NB4 (cell line): ENCODE data around the gene SOX15.

Experiments
- DNase-seq: peaks from one replicate; pipeline ENCODE4 v3.0.0; 2010; ENCODE audit warnings: low read depth
- H3K4me3 ChIP-seq: one replicate; pipeline ENCODE4 v1.5.1; 2011; ENCODE audit warnings: mild to moderate bottlenecking, low read depth, low read length, moderate library complexity
- CTCF ChIP-seq: IDR thresholded peaks from one replicate; pipeline ENCODE4 v1.5.1; 2012; ENCODE audit warnings: low read depth, low read length
- MYC ChIP-seq: IDR thresholded peaks from 2 replicates; pipeline ENCODE4 v1.6.1; 2011; ENCODE audit warnings: low read depth, low read length
- POLR2A ChIP-seq: IDR thresholded peaks from 2 replicates; pipeline ENCODE4 v1.6.1; 2011; ENCODE audit warnings: mild to moderate bottlenecking; ENCODE audit not compliant: insufficient read length; ENCODE audit errors: extremely low read depth
- TF ChIP-seq, protein P1 (sequence below): IDR thresholded peaks from 2 replicates; pipeline ENCODE4 v1.6.1; 2011; ENCODE audit warnings: low read depth, low read length

The SOX15 gene

GRCh38 chr17:7576432-7576937 lies 13.4 kb downstream of the SOX15 start:
- TF ChIP-seq MYC (no peak), POLR2A (no peak), CTCF (no peak)
- TF ChIP-seq, protein P1, sequence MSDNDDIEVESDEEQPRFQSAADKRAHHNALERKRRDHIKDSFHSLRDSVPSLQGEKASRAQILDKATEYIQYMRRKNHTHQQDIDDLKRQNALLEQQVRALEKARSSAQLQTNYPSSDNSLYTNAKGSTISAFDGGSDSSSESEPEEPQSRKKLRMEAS: no peak
- H3K4me3 ChIP-seq: peak overlapping the region; percentile 99
- DNase-seq: no peak

DNA sequence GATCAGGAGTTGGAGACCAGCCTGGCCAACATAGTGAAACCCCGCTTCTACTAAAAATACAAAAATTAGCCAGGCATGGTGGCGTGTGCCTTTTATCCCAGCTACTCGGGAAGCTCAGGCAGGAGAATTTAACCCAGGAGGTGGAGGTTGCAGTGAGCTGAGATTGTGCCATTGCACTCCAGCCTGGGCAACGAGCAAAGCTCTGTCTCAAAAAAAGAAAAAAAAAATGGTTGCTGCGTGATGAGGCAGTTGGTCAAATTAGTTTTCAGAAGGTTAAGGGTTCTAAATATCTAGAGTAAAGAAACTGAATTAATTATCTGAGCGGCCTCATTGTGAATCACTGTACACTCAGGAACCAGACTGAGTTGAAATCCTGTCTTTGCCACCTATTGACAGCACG lies 13.9 kb downstream of the SOX15 start:
- no peak for DNase-seq
- H3K4me3 ChIP-seq: peak overlapping the region; percentile 99
- TF ChIP-seq POLR2A (no peak), CTCF (no peak), MYC (no peak)
- TF ChIP-seq, protein P1: no peak

DNA sequence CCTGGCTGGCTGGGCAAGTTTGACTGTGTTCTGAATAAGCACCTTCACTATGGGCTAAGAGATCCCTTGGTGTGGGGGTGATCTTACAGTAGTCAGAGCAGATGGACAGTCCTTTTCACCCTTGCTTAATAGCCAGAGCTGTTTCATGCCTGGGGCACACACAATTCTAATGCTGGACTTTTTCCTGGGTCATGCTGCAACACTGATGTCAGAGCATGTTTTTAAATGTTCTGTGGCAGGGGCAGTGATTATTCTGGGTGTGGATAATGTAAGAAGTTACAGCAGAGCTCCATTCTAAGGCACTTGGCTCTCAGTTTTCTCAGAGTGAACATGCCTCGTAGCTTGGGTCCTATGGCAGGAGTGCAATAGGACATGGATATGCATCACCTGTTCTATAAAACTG lies 14.4 kb downstream of the SOX15 start:
- no peak for DNase-seq
- TF ChIP-seq CTCF (no peak), MYC (no peak), POLR2A (no peak)
- TF ChIP-seq, protein P1: no peak
- H3K4me3 ChIP-seq: peak overlapping the region; percentile 99

DNA sequence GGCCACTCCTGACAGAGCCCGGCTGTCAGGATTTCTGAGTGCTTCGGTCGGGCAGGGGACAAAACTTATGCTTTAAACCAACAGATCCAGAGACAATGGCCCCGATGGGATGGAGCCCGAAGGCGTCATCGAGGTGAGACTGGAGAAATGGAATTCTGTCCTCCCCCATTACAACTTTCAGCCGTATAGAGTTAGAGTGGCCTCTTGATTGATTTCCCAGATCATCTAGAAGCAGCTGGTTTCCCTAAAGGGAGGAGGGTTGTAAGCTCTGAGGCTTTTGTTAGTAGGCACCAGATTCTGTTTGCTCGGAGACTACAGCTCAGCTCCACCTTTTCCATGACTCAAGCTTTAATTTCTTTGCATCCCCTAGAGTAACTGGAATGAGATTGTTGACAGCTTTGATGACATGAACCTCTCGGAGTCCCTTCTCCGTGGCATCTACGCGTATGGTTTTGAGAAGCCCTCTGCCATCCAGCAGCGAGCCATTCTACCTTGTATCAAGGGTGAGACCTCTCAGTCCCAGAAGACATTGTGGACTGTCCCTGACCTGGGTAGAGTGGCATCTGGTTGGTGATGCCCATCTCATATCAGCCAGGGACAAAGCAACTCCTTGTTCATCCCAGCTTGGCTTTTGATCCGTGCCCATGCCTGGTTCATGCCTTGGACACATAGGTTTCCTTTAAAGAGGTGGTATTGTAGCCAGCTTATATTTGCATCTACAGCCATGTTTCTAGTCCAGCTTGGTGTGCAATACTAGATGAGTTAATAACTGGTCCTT lies 15.5 kb downstream of the SOX15 start:
- TF ChIP-seq POLR2A (no peak), MYC (no peak), CTCF (no peak)
- TF ChIP-seq, protein P1: no peak
- H3K4me3 ChIP-seq: peak overlapping the region; percentile 99
- no peak for DNase-seq

GRCh38 chr17:7573324-7574080 lies 16.4 kb downstream of the SOX15 start:
- TF ChIP-seq CTCF (no peak), POLR2A (no peak), MYC (peak; percentile 100)
- TF ChIP-seq, protein P1: peak; percentile 83
- DNase-seq: peak; percentile 94
- peak overlapping the region; percentile 99 for H3K4me3 ChIP-seq
